OCI-LY7 (cell line): ENCODE data around the gene CRYGN. TPM values are rescaled to one million over a fixed set of nuclear protein-coding genes. Genes with fewer than 3 reads are reported as not detected.
A peak's percentile ranks its signal among the peaks of the same experiment; 100 is the strongest.

Source experiments
- BruUV-seq: library from RNA; stranded (reverse); fragments of 400-500 nt; replicated peaks from 2 replicates; lab custom pipeline; 2021; lab: Mats Ljungman, UMichigan
- CTCF ChIA-PET: fragments of 300-600 bp; sonication (Branson Sonifier 250); formaldehyde crosslinking; loops from one replicate; lab custom pipeline; 2022; ENCODE audit warnings: antibody characterized with exemption; ENCODE audit not compliant: unreplicated experiment; lab: Charles Lee
- POLR2A ChIA-PET: fragments of 300-600 bp; sonication (Branson Sonifier 250); formaldehyde crosslinking; loops from one replicate; lab custom pipeline; 2022; ENCODE audit warnings: antibody characterized with exemption; lab: Charles Lee
- DNase-seq: peaks from one replicate; pipeline ENCODE4 v3.0.0-alpha.2; 2015; ENCODE audit warnings: low spot score
- H2AFZ ChIP-seq: fragments of 200-600 bp; sonication (generic), shearing (Covaris generic); 2 replicates; pipeline ENCODE4 v1.6.1; 2014; ENCODE audit warnings: mild to moderate bottlenecking, antibody characterized with exemption, low read length, moderate library complexity
- H3K27ac ChIP-seq: fragments of 200-600 bp; sonication (generic); 2 replicates; pipeline ENCODE4 v1.5.1; 2014; ENCODE audit warnings: mixed run types, low read depth, mild to moderate bottlenecking, moderate library complexity, low read length, inconsistent platforms; ENCODE audit not compliant: poor library complexity, severe bottlenecking
- H3K36me3 ChIP-seq: fragments of 200-600 bp; sonication (generic); 2 replicates; pipeline ENCODE4 v1.6.1; 2014; ENCODE audit warnings: mild to moderate bottlenecking, antibody characterized with exemption, low read length, moderate library complexity, mixed read lengths; ENCODE audit not compliant: insufficient read depth
- H3K4me1 ChIP-seq: fragments of 200-600 bp; sonication (generic); 2 replicates; pipeline ENCODE4 v1.5.1; 2014; ENCODE audit warnings: mild to moderate bottlenecking, low read length; ENCODE audit not compliant: insufficient read depth, poor library complexity, severe bottlenecking
- H3K4me2 ChIP-seq: fragments of 200-600 bp; sonication (generic); 2 replicates; pipeline ENCODE4 v1.6.1; 2014; ENCODE audit warnings: mild to moderate bottlenecking, low read length
- H3K4me3 ChIP-seq: fragments of 200-600 bp; sonication (generic); 2 replicates; pipeline ENCODE4 v1.5.1; 2014; ENCODE audit warnings: mild to moderate bottlenecking, low read depth, low read length; ENCODE audit not compliant: poor library complexity, severe bottlenecking
- H3K79me2 ChIP-seq: fragments of 200-600 bp; sonication (generic); 2 replicates; pipeline ENCODE4 v1.6.1; 2016; ENCODE audit warnings: low read depth, mild to moderate bottlenecking, low read length, moderate library complexity, mixed read lengths; ENCODE audit not compliant: insufficient read depth
- H3K9me2 ChIP-seq: fragments of 200-600 bp; sonication (generic); 2 replicates; pipeline ENCODE4 v1.6.1; 2016; ENCODE audit warnings: mild to moderate bottlenecking, low read length, mixed read lengths; ENCODE audit not compliant: insufficient read depth
- H3K9me3 ChIP-seq: fragments of 200-600 bp; sonication (generic); 2 replicates; pipeline ENCODE4 v1.6.1; 2014; ENCODE audit warnings: mild to moderate bottlenecking, mixed run types, low read length, mixed read lengths
- H4K20me1 ChIP-seq: fragments of 200-600 bp; sonication (generic); 2 replicates; pipeline ENCODE4 v1.6.1; 2014; ENCODE audit warnings: mild to moderate bottlenecking, antibody characterized with exemption, low read length, moderate library complexity, mixed read lengths; ENCODE audit not compliant: insufficient read depth
- CTCF ChIP-seq: fragments of 200-600 bp; sonication (generic); conservative IDR thresholded peaks from 2 replicates; pipeline ENCODE4 v1.5.1; 2014; ENCODE audit warnings: mild to moderate bottlenecking, antibody characterized with exemption, low read length, moderate library complexity, mixed read lengths
- EZH2phosphoT487 ChIP-seq: fragments of 200-600 bp; sonication (generic); IDR thresholded peaks from 2 replicates; pipeline ENCODE4 v1.6.1; 2018; ENCODE audit warnings: low read depth, borderline replicate concordance, mild to moderate bottlenecking, mixed run types, antibody characterized with exemption, low read length, moderate library complexity, mixed read lengths
- intact Hi-C: fragments of 100-400 bp; cut with micrococcal nuclease; formaldehyde crosslinking; loops from one replicate; pipeline ENCODE4 v1.10.0; 2022; ENCODE audit not compliant: unreplicated experiment
- total RNA-seq, 2 experiments: library from RNA; depleted of rRNA in 1 of 2; stranded (reverse); fragments of >200 nt in 1 of 2; shearing (Covaris generic) in 1 of 2; gene quantifications; 2 replicates each; pipeline ENCODE4 v1.2.3, GENCODE V29; 2014 to 2022

The CRYGN gene
- total RNA-seq, 2 experiments from 2014 or later = 0.09 TPM; not detected in 1

DNA sequence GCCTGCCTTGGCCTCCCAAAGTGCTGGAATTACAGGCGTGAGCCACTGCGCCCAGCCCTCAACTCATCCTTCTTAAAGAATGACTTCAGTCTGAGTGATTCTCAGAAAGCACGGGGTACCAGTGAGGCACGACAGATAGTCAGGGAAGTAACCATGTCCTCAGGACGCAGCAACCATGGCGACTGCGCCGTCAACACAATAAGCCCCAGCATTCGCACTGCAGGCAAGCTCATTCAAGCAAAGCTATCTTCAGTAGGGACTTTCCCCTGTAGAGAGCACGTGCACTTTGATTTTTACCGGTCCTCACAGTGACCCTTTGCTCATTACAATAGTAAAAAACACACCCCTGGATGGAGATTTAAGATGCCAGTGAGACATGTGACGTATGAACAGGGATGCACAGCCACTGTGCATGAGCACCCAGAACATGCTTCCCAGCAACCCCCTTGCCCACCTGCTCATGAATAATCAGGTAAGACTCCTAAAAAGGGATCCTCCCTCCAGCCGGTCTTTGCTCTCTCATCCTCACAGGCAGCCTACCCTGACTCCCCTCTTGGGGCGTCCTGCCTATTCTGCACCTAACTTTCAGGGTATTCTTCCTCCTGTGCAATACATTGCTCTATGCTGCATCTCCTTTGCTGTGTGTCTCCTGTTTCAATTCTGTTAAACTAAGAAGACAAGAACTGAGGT lies 39.2 kb downstream of the CRYGN start:
- Histone ChIP-seq H3K4me1 (peaks cover 21% of the 10 kb centered on the region), H3K79me2 (no peaks in the 10 kb centered on the region), H3K4me3 (peak overlapping the region; percentile 23), H3K9me3 (no peaks in the 10 kb centered on the region), H4K20me1 (no peaks in the 10 kb centered on the region), H3K4me2 (peak overlapping the region; percentile 65), H3K9me2 (no peaks in the 10 kb centered on the region), H3K36me3 (no peaks in the 10 kb centered on the region), H2AFZ (peak overlapping the region; percentile 56; the same call in 1 of the 2 replicates), H3K27ac (peak overlapping the region; percentile 34)
- TF ChIP-seq EZH2phosphoT487 (no peak), CTCF (0 out of 2 replicates have a peak, but pooled peaks have one; percentile 13)
- peak; percentile 79 for DNase-seq
- POLR2A ChIA-PET = no interaction called here
- CTCF ChIA-PET = no interaction called here
- BruUV-seq = no TSS peak
- intact Hi-C loops = no loop called here

GRCh38 chr7:151399906-151400305 lies 40.0 kb downstream of the CRYGN start:
- H2AFZ ChIP-seq = no peak overlapping the region; the same call in 1 of the 2 replicates
- H3K9me3 ChIP-seq = no peaks in the 10 kb centered on the region
- no peaks in the 10 kb centered on the region for H3K9me2 ChIP-seq
- ChIA-PET CTCF (no interaction called here), POLR2A (interaction anchor here (0.6 kb wide), 1 partner anchor 559 kb away, joined by 3 read pairs; no protein-coding TSS in a partner anchor)
- no peaks in the 10 kb centered on the region for H4K20me1 ChIP-seq
- TF ChIP-seq EZH2phosphoT487 (no peak), CTCF (no peak)
- intact Hi-C loops = no loop called here
- peak overlapping the region; percentile 65; the same call in 1 of the 2 replicates for H3K4me2 ChIP-seq
- no peaks in the 10 kb centered on the region for H3K79me2 ChIP-seq
- H3K4me1 ChIP-seq = peaks cover 21% of the 10 kb centered on the region
- no peak for DNase-seq
- H3K27ac ChIP-seq = no peak overlapping the region
- H3K36me3 ChIP-seq = no peaks in the 10 kb centered on the region
- no TSS peak for BruUV-seq
- H3K4me3 ChIP-seq = no peak overlapping the region

DNA sequence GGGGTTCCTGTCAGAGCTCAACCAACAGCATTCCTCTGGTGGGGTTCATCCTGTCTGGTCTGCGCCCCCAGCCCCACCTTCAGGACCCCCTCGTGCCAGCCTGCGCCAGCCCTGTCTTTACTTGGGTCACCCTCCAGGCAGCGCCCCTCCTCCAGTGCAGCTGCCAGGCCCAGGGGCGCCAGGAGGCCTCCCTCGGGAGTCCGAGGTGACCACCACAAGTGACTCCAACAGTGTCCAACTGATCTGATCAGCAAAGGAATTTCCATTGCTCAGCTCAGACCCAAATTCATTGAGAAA lies 40.7 kb downstream of the CRYGN start:
- Histone ChIP-seq H3K4me2 (no peak overlapping the region), H3K9me2 (no peaks in the 10 kb centered on the region), H3K9me3 (no peaks in the 10 kb centered on the region), H3K36me3 (no peaks in the 10 kb centered on the region), H3K27ac (no peak overlapping the region), H4K20me1 (no peaks in the 10 kb centered on the region), H3K79me2 (no peaks in the 10 kb centered on the region), H3K4me3 (no peak overlapping the region), H3K4me1 (peaks cover 21% of the 10 kb centered on the region), H2AFZ (no peak overlapping the region)
- no peak for DNase-seq
- intact Hi-C loops = no loop called here
- CTCF ChIA-PET = no interaction called here
- POLR2A ChIA-PET = no interaction called here
- TF ChIP-seq EZH2phosphoT487 (no peak), CTCF (no peak)
- BruUV-seq = no TSS peak
